ENCODE data around the gene MRPS6.

- TF ChIP-seq SPI1 (IDR thresholded peaks at IDR 0.05; ENCODE audit: low read depth, low read length) (no peak), POLR2A (IDR thresholded peaks at IDR 0.05; ENCODE audit: low read depth, low read length) (no peak)
Observed at GRCh38 chr21:34055615-34056014, 17.8 kb upstream of the MRPS6 start.
